Measurements from ENCODE around the gene OR2AT4.
A peak's percentile ranks its signal among the peaks of the same experiment; 100 is the strongest.
"Not testable (repeated sequence)": the region's sequence is repeated elsewhere in the genome, so short reads cannot be mapped to it uniquely, and the experiment has no call there.

The OR2AT4 gene

GRCh38 chr11:75096456-75097172 is at the start of gene OR2AT4:
Gene OR2AT4 (minus strand): TSS chr11:75096876.
- DNase-seq (ENCODE audit: low read depth) = no peak

GRCh38 chr11:75145972-75146519 is 49.4 kb upstream of the OR2AT4 start:
- DNase-seq (ENCODE audit: low read depth) = no peak

GRCh38 chr11:75145196-75145971 is 48.7 kb upstream of the OR2AT4 start:
- DNase-seq (ENCODE audit: low read depth) = no peak

DNA sequence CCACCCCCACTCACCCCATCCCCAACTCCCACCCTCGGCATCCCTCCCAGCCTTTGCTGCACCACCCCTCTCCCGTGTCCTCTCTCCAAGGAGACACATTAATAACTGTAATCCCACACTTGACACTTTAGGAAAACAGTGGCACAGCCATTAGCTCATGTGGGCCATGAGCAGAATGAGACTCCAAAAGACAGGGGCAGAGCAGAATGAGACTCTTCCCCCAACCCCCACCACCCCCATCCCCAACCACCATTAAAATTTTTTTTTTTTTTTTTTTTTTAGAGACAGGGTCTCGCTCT is 48.0 kb upstream of the OR2AT4 start:
- no peak for DNase-seq (ENCODE audit: low read depth)

- DNase-seq (ENCODE audit: low read depth) = no peak
Measured at GRCh38 chr11:75143420-75143731, 46.7 kb upstream of the OR2AT4 start.

- peak; percentile 61 for DNase-seq (ENCODE audit: low read depth)
Measured at GRCh38 chr11:75142714-75143419, 46.2 kb upstream of the OR2AT4 start.

DNA sequence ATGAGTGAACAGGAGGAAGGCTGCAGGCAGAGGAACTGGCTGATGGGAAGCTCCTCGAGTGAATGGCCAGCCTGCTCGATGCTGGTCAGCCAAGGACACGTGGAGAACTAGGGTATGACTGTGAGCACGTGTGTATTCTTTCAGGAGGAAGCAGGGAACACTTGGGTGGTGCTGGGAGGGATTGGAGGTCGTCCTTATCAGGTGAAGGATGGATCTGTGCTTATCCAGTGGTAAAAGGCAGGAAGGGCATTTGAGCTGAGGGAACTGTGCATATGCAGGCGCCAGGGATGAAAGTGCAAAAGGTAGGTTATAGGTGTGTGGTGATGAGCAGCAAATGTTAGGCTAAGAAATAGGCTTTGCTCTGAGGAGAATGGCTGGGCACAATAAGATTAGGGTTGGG is 44.5 kb upstream of the OR2AT4 start:
- no peak for DNase-seq (ENCODE audit: low read depth)

DNA sequence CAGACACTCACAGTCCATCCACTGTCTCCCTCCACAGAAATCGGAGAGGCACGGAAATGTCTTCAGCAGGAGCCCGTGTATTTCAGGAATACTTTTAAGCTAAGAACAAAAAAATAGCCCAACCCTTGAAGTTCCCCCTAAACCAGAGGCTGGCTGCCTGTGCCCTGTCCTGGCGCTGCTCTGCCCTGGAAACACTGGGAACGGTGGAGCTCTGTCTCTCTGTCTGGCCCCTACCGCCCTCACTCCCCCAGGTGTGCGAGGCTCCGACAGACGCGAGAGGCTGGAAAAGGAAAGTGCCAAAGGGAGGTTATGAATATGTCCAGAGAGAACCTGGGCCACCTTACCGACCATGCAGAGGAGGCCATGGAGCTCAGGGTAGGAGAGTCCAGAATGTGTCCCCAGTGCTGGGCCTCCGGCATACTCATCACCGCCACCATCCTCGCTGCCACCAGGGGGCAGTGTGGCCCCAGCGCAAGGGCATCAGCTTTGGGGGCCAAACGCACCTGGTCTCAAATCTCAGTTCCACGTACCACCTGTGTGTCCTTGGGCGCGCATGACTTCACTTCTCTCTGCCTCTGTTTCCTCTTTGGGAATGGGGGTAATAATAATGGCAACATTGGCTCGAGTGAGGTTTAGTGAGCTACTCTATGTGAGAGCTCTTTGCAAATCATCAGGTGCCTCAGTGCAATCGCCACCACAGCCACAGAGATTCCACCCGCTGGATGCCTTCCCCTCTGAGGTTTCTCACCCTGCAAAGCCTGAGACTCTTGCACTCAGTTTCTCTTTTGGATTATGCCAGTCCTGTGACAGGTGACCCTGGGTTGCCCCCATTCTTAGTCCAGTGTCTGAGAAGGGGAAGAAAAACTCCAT is 43.8 kb upstream of the OR2AT4 start:
- DNase-seq (ENCODE audit: low read depth) = peak; percentile 69

GRCh38 chr11:75135651-75136050 is 39.0 kb upstream of the OR2AT4 start:
- DNase-seq (ENCODE audit: low read depth) = no peak

DNA sequence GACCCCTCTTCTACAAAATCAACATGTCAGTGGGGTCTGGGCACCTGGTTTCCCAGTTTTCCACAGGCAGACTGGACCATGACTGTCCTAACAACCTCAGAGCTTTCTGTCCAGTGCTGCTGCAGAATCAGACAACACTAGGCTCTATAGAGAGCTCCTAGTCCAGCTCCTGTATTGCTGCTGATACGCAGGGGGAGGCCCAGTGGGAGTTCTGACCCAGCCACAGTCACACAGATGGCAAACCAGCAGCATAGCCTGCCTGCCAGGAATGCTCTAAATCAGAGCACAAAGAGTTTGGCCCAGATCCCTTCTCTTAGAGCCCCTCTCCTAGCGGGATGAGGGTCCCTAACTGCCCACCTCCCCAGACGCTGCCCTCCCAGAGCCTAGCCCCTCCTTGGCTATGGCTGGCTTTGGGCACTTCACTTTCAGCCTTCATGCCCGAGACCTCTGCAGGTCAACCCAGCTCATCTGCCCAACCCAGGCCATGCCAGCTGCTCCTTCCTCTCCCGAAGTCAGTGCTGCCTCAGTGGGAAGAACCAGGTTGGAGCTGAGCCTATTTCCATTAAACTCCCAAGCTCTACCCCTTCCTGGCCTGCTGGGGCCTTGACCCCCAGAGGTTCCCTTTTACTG is 38.5 kb upstream of the OR2AT4 start:
- DNase-seq (ENCODE audit: low read depth) = no peak

DNA sequence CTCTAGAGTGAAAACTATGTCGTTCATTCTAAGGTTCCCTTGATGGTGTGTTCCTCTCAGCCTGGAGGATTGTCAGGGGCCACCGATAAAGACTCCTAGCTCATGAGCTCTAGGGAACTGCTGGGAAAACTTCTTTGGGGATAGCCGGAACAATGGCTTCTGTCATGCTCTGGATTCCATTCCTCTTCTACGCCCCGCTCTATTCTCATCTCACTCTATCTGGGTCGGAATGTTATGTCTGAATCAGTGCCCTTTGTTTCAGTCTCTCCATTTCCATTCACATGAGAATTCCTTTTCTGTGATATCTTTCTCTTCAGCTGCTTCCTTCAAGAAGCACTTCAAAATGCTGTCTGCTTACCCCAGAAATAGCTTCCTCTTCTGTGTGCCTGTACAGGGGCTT is 37.3 kb upstream of the OR2AT4 start:
- no peak for DNase-seq (ENCODE audit: low read depth)

- no peak for DNase-seq (ENCODE audit: low read depth)
Measured at GRCh38 chr11:75132080-75132479, 35.4 kb upstream of the OR2AT4 start.

- DNase-seq (ENCODE audit: low read depth) = no peak
Measured at GRCh38 chr11:75126564-75126963, 29.9 kb upstream of the OR2AT4 start.

GRCh38 chr11:75118577-75118976 is 21.9 kb upstream of the OR2AT4 start:
- no peak for DNase-seq (ENCODE audit: low read depth)

GRCh38 chr11:75114465-75114864 is 17.8 kb upstream of the OR2AT4 start:
- no peak for DNase-seq (ENCODE audit: low read depth)

GRCh38 chr11:75113030-75113429 is 16.4 kb upstream of the OR2AT4 start:
- DNase-seq (ENCODE audit: low read depth) = no peak

- DNase-seq (ENCODE audit: low read depth) = no peak
Measured at GRCh38 chr11:75112200-75112599, 15.5 kb upstream of the OR2AT4 start.

DNA sequence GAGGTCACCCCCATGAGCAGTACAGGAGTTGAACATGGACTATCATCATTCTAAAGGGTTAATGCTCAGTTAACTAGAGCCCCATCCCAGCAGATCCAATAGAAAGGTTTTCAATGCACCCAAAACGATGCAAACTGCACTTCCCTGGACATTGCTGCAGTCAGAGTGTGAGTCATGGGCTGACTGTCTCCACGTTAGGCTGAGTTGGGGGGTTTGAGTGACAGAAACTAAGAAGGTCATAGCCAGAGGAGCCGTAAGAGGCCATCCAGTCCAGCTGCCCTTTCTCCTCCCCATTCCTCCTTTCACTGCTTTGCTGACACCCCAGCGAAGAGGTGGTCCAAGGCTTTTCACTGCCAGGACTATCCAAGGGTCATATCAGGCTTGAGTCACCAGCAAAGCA is 10.5 kb upstream of the OR2AT4 start:
- DNase-seq (ENCODE audit: low read depth) = no peak

DNA sequence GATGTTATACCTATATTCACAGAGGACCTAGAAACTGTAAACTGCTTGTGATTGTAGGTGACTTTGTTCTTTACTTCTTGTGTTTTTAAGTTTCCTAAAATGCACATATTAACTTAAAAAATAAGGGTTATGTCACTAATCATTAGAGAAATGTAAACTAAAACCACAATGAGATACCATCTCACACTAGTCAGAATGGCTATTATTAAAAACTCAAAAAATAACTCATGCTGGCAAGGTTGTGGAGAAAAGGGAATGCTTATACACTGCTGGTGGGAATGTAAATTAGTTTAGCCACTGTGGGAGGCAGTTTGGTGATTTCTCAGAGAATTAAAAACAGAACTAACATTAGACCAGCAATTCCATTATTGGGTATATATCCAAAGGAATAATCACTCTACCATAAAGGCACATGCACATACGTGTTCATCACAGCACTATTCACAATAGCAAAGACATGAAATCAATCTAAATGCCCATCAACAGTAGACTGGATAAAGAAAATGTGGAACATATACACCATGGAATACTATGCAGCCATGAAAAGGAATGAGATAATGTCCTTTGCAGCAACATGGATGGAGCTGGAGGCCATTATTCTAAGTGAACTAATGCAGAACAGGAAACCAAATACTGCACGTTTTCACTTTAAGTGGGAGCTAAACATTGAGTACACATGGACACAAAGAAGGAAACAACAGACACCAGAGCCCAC is 9.4 kb upstream of the OR2AT4 start:
- not testable (repeated sequence) for DNase-seq (ENCODE audit: low read depth)

DNA sequence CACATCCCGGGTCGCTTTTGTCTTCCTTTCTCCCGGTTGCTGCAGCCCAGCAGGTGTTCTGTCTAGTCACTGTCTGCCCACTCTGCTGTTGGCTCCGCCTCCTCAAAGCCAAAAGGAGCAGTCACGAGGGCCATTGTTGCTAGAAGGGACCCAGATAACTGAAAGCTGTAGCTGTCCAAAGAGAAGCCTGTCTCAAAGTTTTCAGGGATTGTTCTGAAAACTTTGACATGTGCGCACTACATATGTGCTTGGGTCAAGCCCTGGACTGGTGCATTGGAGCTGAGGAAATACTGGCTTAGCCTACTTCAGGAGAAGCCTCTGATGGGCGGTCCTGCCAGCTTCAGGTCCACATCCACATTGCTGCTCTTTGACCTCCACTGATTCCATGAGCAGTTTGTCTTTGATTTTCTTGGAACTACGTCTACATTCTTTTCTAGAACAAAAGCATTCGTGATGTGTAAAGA is 8.8 kb upstream of the OR2AT4 start:
- DNase-seq (ENCODE audit: low read depth) = no peak

Data from activated T-helper 9 cell treated with anti-CD3 and anti-CD28 coated beads, Interleukin-2, amount 50 U/mL, for 16 hours (primary cell).